ENCODE data around the gene TMEM86A. TPM values are rescaled to one million over a fixed set of nuclear protein-coding genes. Genes with fewer than 3 reads are reported as not detected.
A peak's percentile ranks its signal among the peaks of the same experiment; 100 is the strongest.

Gene TMEM86A, protein sequence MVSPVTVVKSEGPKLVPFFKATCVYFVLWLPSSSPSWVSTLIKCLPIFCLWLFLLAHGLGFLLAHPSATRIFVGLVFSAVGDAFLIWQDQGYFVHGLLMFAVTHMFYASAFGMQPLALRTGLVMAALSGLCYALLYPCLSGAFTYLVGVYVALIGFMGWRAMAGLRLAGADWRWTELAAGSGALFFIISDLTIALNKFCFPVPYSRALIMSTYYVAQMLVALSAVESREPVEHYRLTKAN
- total RNA-seq: 1 to 10 TPM in 4 of 5 donors, not detected in 1; 2.2 to 7.5 (median 3.3) TPM
- 1 to 10 TPM in 1 of 3 donors, under 1 TPM in 2; 0.76 to 1.2 (median 0.88) TPM for polyA plus RNA-seq
- long read RNA-seq, donor 1: 0 reads
- long read RNA-seq, donor 2, partial matches to known transcripts: 0 of 1 reads
- long read RNA-seq, donor 2, other reads (novel, unspliced or antisense): 0 of 1 reads
- long read RNA-seq, donor 3: 0 reads
- long read RNA-seq, donor 4: 0 reads
- long read RNA-seq, donor 5: 0 reads
- long read RNA-seq, donor 6, partial matches to known transcripts: 0 of 1 reads
- long read RNA-seq, donor 6, other reads (novel, unspliced or antisense): 0 of 1 reads
- long read RNA-seq, donor 7, partial matches to known transcripts: 0 of 1 reads
- long read RNA-seq, donor 7, other reads (novel, unspliced or antisense): 0 of 1 reads
- long read RNA-seq, donor 8, partial matches to known transcripts: 0 of 1 reads
- long read RNA-seq, donor 8, other reads (novel, unspliced or antisense): 0 of 1 reads
- long read RNA-seq, donor 9: 0 reads
- long read RNA-seq, donor 10: 0 reads

DNA sequence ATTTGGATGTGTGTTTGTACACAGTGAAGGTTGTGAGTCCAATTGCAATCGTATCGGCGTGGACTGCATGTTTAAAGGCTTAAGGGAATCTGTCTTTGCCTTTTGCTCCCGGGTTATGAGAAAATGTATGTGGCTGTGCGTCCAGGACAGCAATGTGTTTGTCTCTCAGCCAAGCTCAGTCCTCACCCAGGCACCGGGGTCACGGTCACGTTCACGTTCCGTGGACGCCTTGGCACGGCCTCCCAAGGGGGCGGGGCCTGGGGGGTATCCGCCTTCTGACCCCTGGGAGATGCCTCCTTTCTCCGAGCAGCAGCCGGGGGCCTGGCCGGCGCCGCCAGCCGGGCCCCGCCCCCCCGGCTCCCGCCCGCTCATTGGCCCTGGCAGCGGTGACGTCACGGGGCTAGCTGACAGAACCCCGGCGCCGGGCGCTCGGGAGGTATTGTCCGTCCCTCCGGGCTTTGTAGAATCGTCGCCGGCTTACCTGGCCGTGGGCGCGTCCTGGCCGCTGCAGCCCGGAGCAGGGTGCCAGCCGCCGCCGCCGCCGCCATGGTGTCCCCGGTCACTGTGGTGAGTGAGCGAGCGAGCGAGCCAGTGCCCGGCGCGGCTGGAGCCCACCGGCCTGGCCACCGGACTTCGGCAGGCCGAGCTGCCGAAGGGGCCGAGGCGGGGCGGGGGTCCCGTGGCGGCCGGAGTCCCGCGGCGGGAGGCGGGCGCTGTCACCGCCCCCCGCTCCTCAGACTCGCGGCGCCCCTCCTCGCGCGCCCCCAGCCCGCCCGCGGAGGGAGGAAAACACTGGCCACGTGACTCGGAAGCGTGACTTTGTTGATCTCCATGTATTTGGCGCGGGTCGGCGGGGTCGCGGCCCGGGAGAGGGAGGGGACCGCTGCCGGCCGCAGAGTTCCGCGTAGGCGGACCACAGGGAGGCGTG, at the start of gene TMEM86A:
TMEM86A (plus strand) TSS at position 439 of the 928 bp plus-strand sequence; CDS start at position 547, 108 bp downstream.
- intact Hi-C loops (cut with DNase I; ENCODE audit: low total_unique reads): no loop called here
- Histone ChIP-seq H3K27me3 (no peaks in the 10 kb centered on the region), H3K4me3 (peak within 1 kb of the TSS; percentile 76 to 88 (median 84)), H3K4me1 (peaks cover 0 to 23% (median 19%) of the 10 kb centered on the region in 4 donors), H3K27ac (peak within 1 kb of the TSS; percentile 71 to 93 (median 83)), H3K36me3 (peaks cover 0 to 19% (median 16%) of the 10 kb centered on the region in 4 donors), H3K9me3 (no peaks in the 10 kb centered on the region)
- DNase-seq: peak; percentile 97
- peak; percentile 47 to 83 (median 64) for TF ChIP-seq POLR2AphosphoS5 (IDR thresholded peaks at IDR 0.05)
- TF ChIP-seq, protein P1, sequence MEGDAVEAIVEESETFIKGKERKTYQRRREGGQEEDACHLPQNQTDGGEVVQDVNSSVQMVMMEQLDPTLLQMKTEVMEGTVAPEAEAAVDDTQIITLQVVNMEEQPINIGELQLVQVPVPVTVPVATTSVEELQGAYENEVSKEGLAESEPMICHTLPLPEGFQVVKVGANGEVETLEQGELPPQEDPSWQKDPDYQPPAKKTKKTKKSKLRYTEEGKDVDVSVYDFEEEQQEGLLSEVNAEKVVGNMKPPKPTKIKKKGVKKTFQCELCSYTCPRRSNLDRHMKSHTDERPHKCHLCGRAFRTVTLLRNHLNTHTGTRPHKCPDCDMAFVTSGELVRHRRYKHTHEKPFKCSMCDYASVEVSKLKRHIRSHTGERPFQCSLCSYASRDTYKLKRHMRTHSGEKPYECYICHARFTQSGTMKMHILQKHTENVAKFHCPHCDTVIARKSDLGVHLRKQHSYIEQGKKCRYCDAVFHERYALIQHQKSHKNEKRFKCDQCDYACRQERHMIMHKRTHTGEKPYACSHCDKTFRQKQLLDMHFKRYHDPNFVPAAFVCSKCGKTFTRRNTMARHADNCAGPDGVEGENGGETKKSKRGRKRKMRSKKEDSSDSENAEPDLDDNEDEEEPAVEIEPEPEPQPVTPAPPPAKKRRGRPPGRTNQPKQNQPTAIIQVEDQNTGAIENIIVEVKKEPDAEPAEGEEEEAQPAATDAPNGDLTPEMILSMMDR (IDR thresholded peaks at IDR 0.05): no peak
- WGBS, 5 donors: 0 to 1% (median 1%) methylated on average over 14 to 97 of the region's 98 CpGs

DNA sequence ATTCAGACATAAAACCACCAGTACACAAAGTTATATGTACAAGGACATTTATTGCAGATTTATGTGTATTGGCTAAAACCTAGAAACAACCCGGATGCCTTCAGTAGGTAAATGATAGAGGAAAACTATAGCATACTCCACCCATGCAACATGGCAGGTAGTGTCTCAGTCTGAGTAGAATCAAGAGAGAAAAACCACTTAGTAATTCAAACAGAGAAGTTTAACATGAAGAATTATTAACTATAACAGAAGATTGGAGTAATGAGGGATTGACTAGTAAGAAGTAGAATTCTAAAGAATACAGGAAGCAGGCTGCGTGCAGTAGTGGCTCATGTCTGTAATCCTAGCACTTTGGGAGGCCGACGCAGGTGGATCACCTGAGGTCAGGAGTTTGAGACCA, 48.2 kb upstream of the TMEM86A start:
- Histone ChIP-seq H3K36me3 (no peaks in the 10 kb centered on the region), H3K27ac (no peak overlapping the region), H3K9me3 (no peaks in the 10 kb centered on the region), H3K4me1 (no peaks in the 10 kb centered on the region), H3K4me3 (no peak overlapping the region), H3K27me3 (no peaks in the 10 kb centered on the region)
- TF ChIP-seq POLR2AphosphoS5 (IDR thresholded peaks at IDR 0.05): no peak
- TF ChIP-seq, protein P1 (IDR thresholded peaks at IDR 0.05): no peak
- TF ChIP-seq EP300 (IDR thresholded peaks at IDR 0.05): no peak
- TF ChIP-seq POLR2A (IDR thresholded peaks at IDR 0.05): no peak
- intact Hi-C loops (cut with DNase I; ENCODE audit: low total_unique reads): no loop called here
- no peak for DNase-seq
- WGBS, 5 donors: 56 to 78% (median 67%) methylated on average over 4 of the region's 4 CpGs

DNA sequence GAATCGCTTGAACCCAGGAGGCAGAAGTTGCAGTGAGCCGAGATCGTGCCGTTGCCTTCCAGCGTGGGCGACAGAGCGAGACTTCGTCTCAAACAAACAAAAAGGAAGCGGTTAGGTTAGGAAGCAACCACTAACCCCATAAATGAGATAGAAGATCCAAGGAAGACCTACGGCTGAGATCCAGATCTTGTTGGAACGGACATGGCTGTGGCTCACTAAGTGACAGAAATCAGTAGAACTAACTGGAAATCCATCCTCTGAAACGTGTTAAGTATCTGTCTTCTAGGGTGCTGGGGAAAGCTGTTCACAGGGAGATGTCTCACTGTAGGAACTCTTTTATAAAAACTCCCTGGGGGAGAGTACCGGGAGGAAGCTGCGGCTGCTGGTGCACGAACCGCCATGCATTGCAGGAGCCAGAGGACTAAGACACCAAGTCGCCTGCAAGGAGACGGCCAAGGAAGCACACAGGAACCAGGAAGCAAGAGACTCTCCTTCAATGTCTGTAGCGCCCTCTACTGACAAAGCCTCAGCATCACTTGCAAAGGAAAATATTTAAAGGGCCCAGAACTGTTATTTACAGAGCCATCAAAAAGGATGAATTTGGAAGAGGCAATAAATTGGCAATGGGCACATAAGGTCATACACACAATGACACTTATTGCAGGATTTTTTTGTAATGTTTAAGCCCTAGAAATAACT, 47.6 kb upstream of the TMEM86A start:
- intact Hi-C loops (cut with DNase I; ENCODE audit: low total_unique reads): no loop called here
- H3K36me3 ChIP-seq: no peaks in the 10 kb centered on the region
- no peak overlapping the region for H3K27ac ChIP-seq
- H3K9me3 ChIP-seq: no peaks in the 10 kb centered on the region
- WGBS, 5 donors: 69 to 77% (median 75%) methylated on average over 19 of the region's 19 CpGs
- no peaks in the 10 kb centered on the region for H3K4me1 ChIP-seq
- no peak overlapping the region for H3K4me3 ChIP-seq
- TF ChIP-seq EP300 (IDR thresholded peaks at IDR 0.05) (no peak), POLR2A (IDR thresholded peaks at IDR 0.05) (no peak), POLR2AphosphoS5 (IDR thresholded peaks at IDR 0.05) (no peak)
- TF ChIP-seq, protein P1 (IDR thresholded peaks at IDR 0.05): peak in 5 of 7 experiments; percentile 26 to 67 (median 48)
- peak; percentile 57 to 65 for DNase-seq
- H3K27me3 ChIP-seq: no peaks in the 10 kb centered on the region
